GM12891 (cell line): Measurements from ENCODE around the gene ZBTB5.

Source experiments
- DNase-seq: peaks from one replicate; pipeline ENCODE4 v3.0.0; 2011; ENCODE audit warnings: low spot score; ENCODE audit not compliant: insufficient read length
- FAIRE-seq: peaks from 2 replicates; lab custom pipeline; 2011; peaks lifted over from hg19 to GRCh38; lab: Jason Lieb, UNC
- PAX5 ChIP-seq: IDR thresholded peaks from 2 replicates; pipeline ENCODE4 v1.6.1; 2011; ENCODE audit warnings: low read length, moderate library complexity, mild to moderate bottlenecking; ENCODE audit not compliant: insufficient read depth, severe bottlenecking
- POLR2A ChIP-seq: IDR thresholded peaks from 2 replicates; pipeline ENCODE4 v1.6.1; 2011; ENCODE audit warnings: low read depth, low read length, control low read depth
- POLR2AphosphoS5 ChIP-seq: IDR thresholded peaks from 2 replicates; pipeline ENCODE4 v1.6.1; 2011; ENCODE audit warnings: low read depth, low read length, control low read depth
- POU2F2 ChIP-seq: IDR thresholded peaks from 2 replicates; pipeline ENCODE4 v1.6.1; 2011; ENCODE audit warnings: low read depth, mild to moderate bottlenecking, control low read depth, low read length, moderate library complexity
- SPI1 ChIP-seq: IDR thresholded peaks from 2 replicates; pipeline ENCODE4 v1.6.1; 2011; ENCODE audit warnings: low read depth, low read length, control low read depth
- TAF1 ChIP-seq: IDR thresholded peaks from 2 replicates; pipeline ENCODE4 v1.6.1; 2011; ENCODE audit warnings: low read depth, low read length, control low read depth

ZBTB5 gene

DNA sequence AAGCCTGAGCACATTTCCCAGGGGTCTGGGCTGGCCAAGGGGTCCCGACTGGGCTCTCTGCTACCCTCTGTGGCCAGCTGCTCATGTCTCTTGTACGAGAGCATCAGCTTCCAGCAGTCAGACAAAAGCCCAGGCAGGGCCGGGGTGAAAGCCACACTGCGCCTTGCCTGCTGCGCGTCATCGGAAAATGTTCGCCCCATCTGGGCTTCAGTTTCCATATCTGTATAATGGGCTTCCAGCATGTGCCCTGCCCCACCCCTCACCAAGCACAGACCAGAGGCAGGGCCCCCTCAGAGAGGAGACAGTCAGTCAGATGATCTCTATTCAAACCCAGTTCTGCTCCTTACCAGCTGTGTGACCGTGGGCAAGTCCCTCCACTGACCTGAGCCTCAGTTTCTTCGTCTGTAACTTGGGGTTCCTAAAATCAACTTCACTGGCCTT, 50.7 kb downstream of the ZBTB5 start:
- TF ChIP-seq SPI1 (no peak), POU2F2 (no peak), POLR2AphosphoS5 (no peak), POLR2A (no peak), TAF1 (no peak), PAX5 (no peak)
- FAIRE-seq (no peak), DNase-seq (no peak)

DNA sequence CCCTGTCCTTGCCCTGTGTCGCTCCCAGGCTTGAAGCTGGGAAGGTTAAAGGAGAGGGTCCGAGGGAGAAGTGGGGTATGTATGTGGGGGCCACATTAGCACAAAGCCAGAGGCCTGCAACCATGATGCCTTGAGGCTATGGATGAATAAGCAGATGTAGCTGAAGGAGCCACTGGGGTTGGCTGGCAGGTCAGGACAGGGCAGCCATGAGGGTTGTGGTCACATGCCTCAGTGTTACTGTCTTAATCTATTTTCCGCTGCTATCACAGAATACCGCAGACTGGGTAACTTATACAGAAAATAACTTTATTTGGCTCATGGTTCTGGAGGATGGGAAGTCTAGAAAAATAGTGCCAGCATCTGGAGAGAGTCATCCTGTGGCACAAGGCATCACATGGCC, 51.9 kb downstream of the ZBTB5 start:
- TF ChIP-seq POLR2A (no peak), TAF1 (no peak), POLR2AphosphoS5 (no peak), PAX5 (no peak)
- FAIRE-seq (peak; percentile 61), DNase-seq (no peak)

DNA sequence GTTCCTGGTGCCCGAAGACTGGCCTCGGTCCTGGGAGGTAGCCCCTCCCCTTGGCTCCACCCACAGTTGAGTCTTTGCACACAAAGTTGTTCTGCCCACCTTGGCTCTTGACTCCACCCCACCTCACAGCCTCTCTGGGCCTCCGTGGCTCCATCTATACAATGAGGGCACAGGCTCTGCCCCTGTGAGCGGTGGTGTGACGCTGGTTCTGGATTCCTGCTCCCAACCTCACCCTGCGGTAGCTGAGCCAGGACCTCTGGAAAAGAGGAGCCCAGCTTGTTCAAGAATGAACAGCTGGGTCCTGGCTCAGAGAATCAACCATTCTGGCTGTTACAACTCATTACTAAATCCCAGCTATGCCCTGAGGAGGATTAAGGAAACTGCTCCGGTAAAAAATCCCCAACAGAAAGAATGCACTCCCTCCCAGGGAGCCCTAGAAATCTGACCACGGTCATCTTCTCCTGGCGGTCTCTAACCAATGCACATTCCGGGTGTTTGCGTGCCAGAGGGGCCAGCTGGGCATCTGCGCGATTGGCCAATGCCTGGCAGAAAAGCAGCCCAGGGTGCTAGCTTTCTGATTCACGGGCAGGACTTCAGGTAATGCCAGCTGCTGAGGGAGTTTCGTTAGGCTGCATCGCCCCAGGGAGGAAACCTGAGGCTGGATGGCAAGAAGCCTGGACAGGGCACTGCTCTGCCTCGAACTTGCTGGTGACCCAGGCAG, 52.7 kb downstream of the ZBTB5 start:
- FAIRE-seq (peak; percentile 93), DNase-seq (no peak)

GRCh38 chr9:37410969-37411785, 54.1 kb downstream of the ZBTB5 start:
- DNase-seq (no peak), FAIRE-seq (peak; percentile 94)
- TF ChIP-seq PAX5 (peak; percentile 76), TAF1 (peak; percentile 83), SPI1 (peak; percentile 62), POLR2A (peak; percentile 94), POLR2AphosphoS5 (peak; percentile 88), POU2F2 (peak; percentile 74)

More for the DNA sequence above, 52.7 kb downstream of the ZBTB5 start:
- no peak for TF ChIP-seq TAF1
- TF ChIP-seq POLR2A: 0 out of 2 replicates have a peak, but pooled peaks have one; percentile 11

DNA sequence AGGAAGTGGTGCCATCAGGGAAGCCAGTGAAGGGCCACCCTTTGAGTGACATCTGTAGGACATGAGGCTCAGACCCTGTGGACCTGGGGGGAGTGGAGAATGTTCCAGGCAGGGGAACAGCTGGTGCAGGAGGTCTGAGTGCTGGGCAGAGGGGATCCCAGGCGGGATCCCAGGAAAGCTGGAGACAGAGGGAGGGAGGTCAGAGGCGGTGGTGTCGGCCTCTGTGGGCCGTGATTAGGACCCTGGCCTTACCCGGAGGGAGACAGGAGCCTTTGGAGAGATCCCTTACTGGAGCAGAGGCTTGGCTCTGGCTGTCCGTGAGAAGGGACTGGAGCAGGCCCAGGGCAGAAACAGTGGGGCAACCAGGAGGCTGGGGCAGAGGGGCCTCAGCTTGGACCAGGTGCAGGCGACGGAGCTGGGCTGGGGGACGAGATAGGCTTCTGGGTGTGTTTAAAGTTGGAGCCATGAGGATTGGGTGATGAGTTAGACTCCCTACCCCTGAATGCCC, 54.8 kb downstream of the ZBTB5 start:
- no peak for DNase-seq
- TF ChIP-seq POU2F2: peak; percentile 46
- no peak for TF ChIP-seq PAX5
- TF ChIP-seq POLR2A: peak; percentile 89
- no peak for TF ChIP-seq TAF1
- TF ChIP-seq POLR2AphosphoS5: peak; percentile 86
- no peak for TF ChIP-seq SPI1
- FAIRE-seq: peak; percentile 82

- peak; percentile 99 for FAIRE-seq
- DNase-seq: peak; percentile 47
- TF ChIP-seq PAX5 (peak; percentile 92), POU2F2 (peak; percentile 88), SPI1 (no peak), TAF1 (peak; percentile 86), POLR2A (peak; percentile 87), POLR2AphosphoS5 (peak; percentile 92)
These were observed 56.1 kb downstream of the ZBTB5 start for GRCh38 chr9:37408933-37409710.

GRCh38 chr9:37407468-37407867, 57.8 kb downstream of the ZBTB5 start:
- no peak for TF ChIP-seq PAX5
- no peak; the same call in 1 of the 2 replicates for TF ChIP-seq POLR2A
- TF ChIP-seq SPI1: peak; percentile 51
- FAIRE-seq (no peak), DNase-seq (no peak)

DNA sequence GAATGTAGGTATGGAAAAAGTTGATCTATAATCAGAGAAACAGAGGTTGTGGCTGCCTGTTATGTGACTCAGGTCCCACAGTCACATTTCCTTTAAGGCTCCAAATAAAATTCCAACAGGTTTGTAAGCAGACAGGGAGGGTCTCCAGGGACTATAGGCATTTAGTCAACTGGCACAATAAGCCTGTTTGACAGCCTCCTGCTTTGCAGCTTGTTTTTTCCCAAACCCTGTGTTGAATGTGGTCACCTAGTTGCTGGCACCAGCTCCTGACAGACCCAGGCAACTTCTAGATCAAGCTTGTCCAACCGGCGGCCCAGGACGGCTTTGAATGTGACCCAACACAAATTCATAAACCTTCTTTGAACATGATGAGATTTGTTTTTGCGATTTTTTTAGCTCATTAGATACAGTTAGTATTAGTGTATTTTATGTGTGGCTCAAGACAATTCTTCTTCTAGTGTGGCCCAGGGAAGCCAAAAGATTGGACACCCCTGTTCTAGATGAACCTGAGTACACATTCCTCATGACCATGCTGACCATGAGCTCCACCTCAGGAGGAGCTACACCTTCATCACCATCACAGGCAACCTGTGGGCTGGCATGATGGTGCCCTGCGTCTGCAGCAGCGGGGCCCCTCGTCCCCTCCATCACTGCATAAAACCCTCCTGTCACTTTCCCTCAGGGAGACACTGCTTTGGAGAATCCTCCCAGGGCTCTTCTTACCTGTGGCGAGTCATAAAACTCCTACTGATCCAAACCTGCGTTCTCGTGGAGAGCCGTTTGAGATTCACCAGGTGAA, 58.4 kb downstream of the ZBTB5 start:
- TF ChIP-seq POU2F2 (peak; percentile 46; the same call in 1 of the 2 replicates), TAF1 (no peak), POLR2AphosphoS5 (peak; percentile 79), POLR2A (peak; percentile 51)
- DNase-seq (no peak), FAIRE-seq (peak; percentile 91)
